ENCODE measurements around the gene ST8SIA6. TPM values are rescaled to one million over a fixed set of nuclear protein-coding genes. Genes with fewer than 3 reads are reported as not detected.
A peak's percentile ranks its signal among the peaks of the same experiment; 100 is the strongest.

Gene ST8SIA6
- total and polyA plus RNA-seq, 9 of the 15 experiments (the other 6 are each of a cell fraction or from before 2014, with no cell fraction given) = 0.69 to 6.7 (median 5.0) TPM

DNA sequence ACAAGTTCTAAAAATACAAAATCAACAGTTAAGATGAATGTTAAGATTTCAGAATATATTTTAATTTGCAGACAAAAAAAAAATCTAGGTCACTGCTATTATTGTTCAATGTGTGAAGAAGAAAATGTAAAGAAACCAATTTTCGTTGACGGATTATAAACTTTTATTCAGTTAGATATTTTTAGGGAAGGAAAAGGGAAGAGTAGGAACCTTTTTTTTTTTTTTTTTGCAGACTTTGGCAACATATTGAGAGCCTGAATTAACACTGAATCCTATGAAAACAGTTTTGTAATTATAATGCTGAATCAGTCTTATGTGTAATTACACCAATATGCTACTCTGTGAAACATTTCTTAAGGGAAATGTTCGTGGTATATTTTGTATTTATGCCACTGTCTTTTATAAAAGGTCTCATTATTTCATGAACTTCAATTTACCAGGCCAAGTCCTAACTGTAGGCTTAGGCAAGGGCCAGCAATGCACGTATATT lies 106.3 kb downstream of the ST8SIA6 start:
- WGBS (ENCODE audit: insufficient coverage, low coverage, missing lambda C conversion rate) = 45% methylated on average over 4 of the region's 4 CpGs
- Histone ChIP-seq H3K79me2 (ENCODE audit: control insufficient read depth, insufficient read depth, low read length) (no peaks in the 10 kb centered on the region), H3K27me3 (ENCODE audit: control insufficient read depth in 2 of 2, insufficient read depth in 2 of 2, low read length in 2 of 2) (no peaks in the 10 kb centered on the region), H3K36me3 (ENCODE audit: control insufficient read depth, insufficient read depth, low read length) (no peaks in the 10 kb centered on the region), H3K9ac (ENCODE audit: insufficient read depth in 1 of 2, low read depth in 2 of 2, low read length in 2 of 2) (peak overlapping the region; percentile 37 to 41; a peak in 2 of 4 replicates), H3K9me3 (replicated peaks; ENCODE audit: control insufficient read depth, insufficient read depth, low read depth, low read length) (no peaks in the 10 kb centered on the region), H3K27ac (ENCODE audit: extremely low read depth, low read depth, low read length) (peak overlapping the region; percentile 54; the same call in 2 of the 3 replicates), H3K4me2 (ENCODE audit: insufficient read depth, low read length) (peak overlapping the region; percentile 66), H4K20me1 (replicated peaks; ENCODE audit: control insufficient read depth, insufficient read depth, low read length) (no peaks in the 10 kb centered on the region), H3K4me3 (no peak overlapping the region), H3K4me1 (replicated peaks in 1 of 2; ENCODE audit: control insufficient read depth in 2 of 2, insufficient read depth in 2 of 2, low read length in 2 of 2) (peaks cover 3 to 13% of the 10 kb centered on the region in 2 experiments; a peak in 3 of 5 replicates), H3K9me1 (ENCODE audit: control insufficient read depth, insufficient read depth, low read length) (no peaks in the 10 kb centered on the region), H2AFZ (ENCODE audit: low read depth, low read length) (peak overlapping the region; percentile 94)
- FAIRE-seq (no peak), ATAC-seq (no peak), DNase-seq (ENCODE audit: extremely low read depth in 1 of 4, low spot score in 3 of 4) (no peak)
- no TSS peak for BruUV-seq (replicated peaks)
- TF ChIP-seq, protein P1, sequence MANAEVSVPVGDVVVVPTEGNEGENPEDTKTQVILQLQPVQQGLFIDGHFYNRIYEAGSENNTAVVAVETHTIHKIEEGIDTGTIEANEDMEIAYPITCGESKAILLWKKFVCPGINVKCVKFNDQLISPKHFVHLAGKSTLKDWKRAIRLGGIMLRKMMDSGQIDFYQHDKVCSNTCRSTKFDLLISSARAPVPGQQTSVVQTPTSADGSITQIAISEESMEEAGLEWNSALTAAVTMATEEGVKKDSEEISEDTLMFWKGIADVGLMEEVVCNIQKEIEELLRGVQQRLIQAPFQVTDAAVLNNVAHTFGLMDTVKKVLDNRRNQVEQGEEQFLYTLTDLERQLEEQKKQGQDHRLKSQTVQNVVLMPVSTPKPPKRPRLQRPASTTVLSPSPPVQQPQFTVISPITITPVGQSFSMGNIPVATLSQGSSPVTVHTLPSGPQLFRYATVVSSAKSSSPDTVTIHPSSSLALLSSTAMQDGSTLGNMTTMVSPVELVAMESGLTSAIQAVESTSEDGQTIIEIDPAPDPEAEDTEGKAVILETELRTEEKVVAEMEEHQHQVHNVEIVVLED (CRISPR knock-in tag; IDR thresholded peaks at IDR 0.05) = no peak
- peak; percentile 86 for TF ChIP-seq ZNF316 (IDR thresholded peaks at IDR 0.05)
- TF ChIP-seq C11orf30 (IDR thresholded peaks at IDR 0.05; ENCODE audit: low read depth) = peak; percentile 65; the same call in 1 of the 2 replicates
- no peak for TF ChIP-seq ZNF12 (CRISPR knock-in tag; IDR thresholded peaks at IDR 0.05)
- TF ChIP-seq MAFG (tag; conservative IDR thresholded peaks at IDR 0.05) = peak; percentile 38; the same call in 1 of the 2 replicates
- intact Hi-C loops (cut with micrococcal nuclease) (no loop called here), in situ Hi-C loops (cut with MboI) (no loop called here)
- ChIA-PET CTCF (ENCODE audit: low intra/inter-chr PET ratio) (no interaction called here), POLR2A (interaction anchor here (0.5 to 1.1 kb wide), 3 partner anchors 132 to 218 kb away, joined by 3 read pairs; no protein-coding TSS in a partner anchor)

Data from K562 (cell line).